Neutrophil (primary cell): ENCODE data around the gene EPHA4.

ENCODE experiments used
- H3K27ac ChIP-seq: fragments of 200-600 bp; sonication (generic); 2 replicates; pipeline ENCODE4 v1.5.1; 2016; ENCODE audit warnings: mild to moderate bottlenecking, moderate library complexity
- H3K27me3 ChIP-seq: fragments of 200-600 bp; sonication (generic); 2 replicates; pipeline ENCODE4 v1.6.0; 2016; ENCODE audit warnings: mild to moderate bottlenecking
- H3K36me3 ChIP-seq: fragments of 200-600 bp; sonication (generic); 2 replicates; pipeline ENCODE4 v1.5.1; 2017
- H3K4me1 ChIP-seq, 2 experiments: fragments of 200-600 bp in 1 of 2; sonication (generic) in 1 of 2; 1 replicate in 1 of 2; 2 replicates in 1 of 2; pipeline versions ENCODE4 v1.5.1 to v1.6.1; 2013 to 2016; ENCODE audit warnings: low read depth in 1 of 2, low read length in 1 of 2, mild to moderate bottlenecking in 1 of 2, moderate library complexity in 1 of 2; ENCODE audit not compliant: control insufficient read depth in 1 of 2, insufficient read depth in 1 of 2
- H3K4me3 ChIP-seq, 2 experiments: fragments of 200-600 bp in 1 of 2; sonication (generic) in 1 of 2; 1 replicate in 1 of 2; 2 replicates in 1 of 2; pipeline ENCODE4 v1.5.1; 2013 to 2016; ENCODE audit warnings: low read depth in 1 of 2, low read length in 1 of 2, mild to moderate bottlenecking in 1 of 2, moderate library complexity in 1 of 2
- H3K9me3 ChIP-seq: fragments of 200-600 bp; sonication (generic); 2 replicates; pipeline ENCODE4 v1.5.1; 2016
- TF ChIP-seq, protein P1 (sequence below): fragments of 200-600 bp; sonication (generic); IDR thresholded peaks from 2 replicates; pipeline ENCODE4 v1.5.1; 2016; ENCODE audit warnings: antibody characterized with exemption

Gene EPHA4

GRCh38 chr2:221431477-221431876, 140.6 kb downstream of the EPHA4 start:
- Histone ChIP-seq H3K27ac (no peak overlapping the region), H3K4me3 (no peak overlapping the region), H3K36me3 (no peaks in the 10 kb centered on the region), H3K27me3 (no peaks in the 10 kb centered on the region), H3K4me1 (no peaks in the 10 kb centered on the region), H3K9me3 (no peaks in the 10 kb centered on the region)
- TF ChIP-seq, protein P1, sequence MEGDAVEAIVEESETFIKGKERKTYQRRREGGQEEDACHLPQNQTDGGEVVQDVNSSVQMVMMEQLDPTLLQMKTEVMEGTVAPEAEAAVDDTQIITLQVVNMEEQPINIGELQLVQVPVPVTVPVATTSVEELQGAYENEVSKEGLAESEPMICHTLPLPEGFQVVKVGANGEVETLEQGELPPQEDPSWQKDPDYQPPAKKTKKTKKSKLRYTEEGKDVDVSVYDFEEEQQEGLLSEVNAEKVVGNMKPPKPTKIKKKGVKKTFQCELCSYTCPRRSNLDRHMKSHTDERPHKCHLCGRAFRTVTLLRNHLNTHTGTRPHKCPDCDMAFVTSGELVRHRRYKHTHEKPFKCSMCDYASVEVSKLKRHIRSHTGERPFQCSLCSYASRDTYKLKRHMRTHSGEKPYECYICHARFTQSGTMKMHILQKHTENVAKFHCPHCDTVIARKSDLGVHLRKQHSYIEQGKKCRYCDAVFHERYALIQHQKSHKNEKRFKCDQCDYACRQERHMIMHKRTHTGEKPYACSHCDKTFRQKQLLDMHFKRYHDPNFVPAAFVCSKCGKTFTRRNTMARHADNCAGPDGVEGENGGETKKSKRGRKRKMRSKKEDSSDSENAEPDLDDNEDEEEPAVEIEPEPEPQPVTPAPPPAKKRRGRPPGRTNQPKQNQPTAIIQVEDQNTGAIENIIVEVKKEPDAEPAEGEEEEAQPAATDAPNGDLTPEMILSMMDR = no peak

GRCh38 chr2:221429741-221430491, 142.2 kb downstream of the EPHA4 start:
- TF ChIP-seq, protein P1 = no peak
- H3K36me3 ChIP-seq = no peaks in the 10 kb centered on the region
- no peak overlapping the region for H3K4me3 ChIP-seq
- H3K27ac ChIP-seq = no peak overlapping the region
- H3K4me1 ChIP-seq = no peaks in the 10 kb centered on the region
- H3K9me3 ChIP-seq = no peaks in the 10 kb centered on the region
- H3K27me3 ChIP-seq = no peaks in the 10 kb centered on the region

DNA sequence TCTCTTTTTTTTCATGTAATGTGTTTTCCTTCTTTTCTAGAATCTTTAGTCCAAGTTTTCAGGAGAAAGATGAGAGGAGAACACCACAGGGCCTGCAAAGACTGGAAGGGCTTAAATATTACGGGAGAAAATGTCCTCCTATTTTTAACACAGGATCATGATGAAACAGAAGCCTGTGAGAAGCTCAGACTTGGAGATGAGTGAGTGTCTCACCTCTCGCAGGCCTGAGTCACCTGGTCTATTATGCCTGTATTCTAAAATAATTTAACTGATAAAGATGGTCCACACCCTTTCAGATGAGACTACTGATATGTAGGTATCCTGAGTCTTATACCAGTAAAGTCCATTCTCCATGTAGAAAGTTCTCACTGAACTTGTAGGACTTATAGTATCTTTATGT, 143.2 kb downstream of the EPHA4 start:
- Histone ChIP-seq H3K27ac (no peak overlapping the region), H3K36me3 (no peaks in the 10 kb centered on the region), H3K4me3 (no peak overlapping the region), H3K27me3 (no peaks in the 10 kb centered on the region), H3K9me3 (no peaks in the 10 kb centered on the region), H3K4me1 (no peaks in the 10 kb centered on the region)
- TF ChIP-seq, protein P1 = no peak

GRCh38 chr2:221426929-221427328, 145.2 kb downstream of the EPHA4 start:
- no peak overlapping the region for H3K27ac ChIP-seq
- TF ChIP-seq, protein P1 = no peak
- no peak overlapping the region for H3K4me3 ChIP-seq
- no peaks in the 10 kb centered on the region for H3K36me3 ChIP-seq
- H3K9me3 ChIP-seq = no peaks in the 10 kb centered on the region
- no peaks in the 10 kb centered on the region for H3K4me1 ChIP-seq
- no peaks in the 10 kb centered on the region for H3K27me3 ChIP-seq

- no peaks in the 10 kb centered on the region for H3K36me3 ChIP-seq
- TF ChIP-seq, protein P1 = no peak
- H3K27ac ChIP-seq = no peak overlapping the region
- H3K4me1 ChIP-seq = no peaks in the 10 kb centered on the region
- no peak overlapping the region for H3K4me3 ChIP-seq
- no peaks in the 10 kb centered on the region for H3K9me3 ChIP-seq
- H3K27me3 ChIP-seq = no peaks in the 10 kb centered on the region
These were observed 146.2 kb downstream of the EPHA4 start for GRCh38 chr2:221425891-221426290.
